RWPE2 (cell line): ENCODE data around the gene RAPSN.

Source experiments
- ATAC-seq: fragments of 200-7000 bp; cut with Tn5 transposase; 3 replicates; pipeline ENCODE4 v1.9.1; 2021; ENCODE audit warnings: low read depth
- DNase-seq: peaks from one replicate; pipeline ENCODE4 v3.0.0-alpha.2; 2020; ENCODE audit warnings: low spot score
- H3K27ac ChIP-seq: fragments of 450-650 bp; 2 replicates; pipeline ENCODE4 v1.5.1; 2017; ENCODE audit warnings: mild to moderate bottlenecking; ENCODE audit not compliant: poor library complexity, severe bottlenecking
- H3K27me3 ChIP-seq: fragments of 250-450 bp; sonication (Bioruptor Pico); 2 replicates; pipeline ENCODE4 v1.5.1; 2021; ENCODE audit warnings: mild to moderate bottlenecking, moderate library complexity; ENCODE audit not compliant: insufficient read depth, poor library complexity, severe bottlenecking
- H3K36me3 ChIP-seq: fragments of 250-450 bp; sonication (Bioruptor Pico); 2 replicates; pipeline ENCODE4 v1.5.1; 2020; ENCODE audit warnings: low read depth, mild to moderate bottlenecking, moderate library complexity
- H3K4me1 ChIP-seq: fragments of 250-450 bp; sonication (Bioruptor Pico); 2 replicates; pipeline ENCODE4 v1.5.1; 2021; ENCODE audit warnings: mild to moderate bottlenecking, moderate library complexity; ENCODE audit not compliant: insufficient read depth, poor library complexity, severe bottlenecking
- H3K4me3 ChIP-seq: fragments of 250-450 bp; sonication (Bioruptor Pico); 2 replicates; pipeline ENCODE4 v1.5.1; 2021; ENCODE audit warnings: mild to moderate bottlenecking, moderate library complexity; ENCODE audit not compliant: severe bottlenecking
- H3K9me3 ChIP-seq: fragments of 250-450 bp; sonication (Bioruptor Pico); 2 replicates; pipeline ENCODE4 v1.5.1; 2021; ENCODE audit warnings: mild to moderate bottlenecking, moderate library complexity; ENCODE audit not compliant: severe bottlenecking
- CTCF ChIP-seq: fragments of 450-650 bp; IDR thresholded peaks from one replicate; pipeline ENCODE4 v1.5.1; 2017; ENCODE audit warnings: mild to moderate bottlenecking, moderate library complexity; ENCODE audit not compliant: poor library complexity, severe bottlenecking

Gene RAPSN

GRCh38 chr11:47426062-47426956, 22.6 kb downstream of the RAPSN start, which contains the start of gene PSMC3:
PSMC3 (minus strand) TSS chr11:47426439; CDS start chr11:47426279, 160 bp downstream.
- Histone ChIP-seq H3K36me3 (peaks cover 42% of the 10 kb centered on the region), H3K9me3 (no peaks in the 10 kb centered on the region), H3K27me3 (no peaks in the 10 kb centered on the region), H3K4me3 (peak within 1 kb of the TSS; percentile 72), H3K27ac (peak within 1 kb of the TSS; percentile 56), H3K4me1 (peaks cover 5% of the 10 kb centered on the region)
- DNase-seq (peak; percentile 98), ATAC-seq (peak; percentile 91)
- no peak for TF ChIP-seq CTCF

- DNase-seq, result no peak
- Histone ChIP-seq H3K9me3 (no peaks in the 10 kb centered on the region), H3K4me3 (peak overlapping the region; percentile 72), H3K27me3 (no peaks in the 10 kb centered on the region), H3K36me3 (peaks cover 45% of the 10 kb centered on the region), H3K4me1 (peaks cover 5% of the 10 kb centered on the region), H3K27ac (peak overlapping the region; percentile 56)
- no peak for ATAC-seq
- no peak for TF ChIP-seq CTCF
Measured at GRCh38 chr11:47425611-47426010, 23.3 kb downstream of the RAPSN start.

- peaks cover 74% of the 10 kb centered on the region for H3K36me3 ChIP-seq
- no peak for ATAC-seq
- no peak for DNase-seq
Measured at GRCh38 chr11:47418454-47419259, 30.3 kb downstream of the RAPSN start.

GRCh38 chr11:47417712-47418111, 31.2 kb downstream of the RAPSN start:
- no peaks in the 10 kb centered on the region for H3K27me3 ChIP-seq
- DNase-seq (no peak), ATAC-seq (no peak)
- H3K4me3 ChIP-seq, result no peak overlapping the region
- H3K27ac ChIP-seq, result peak overlapping the region; percentile 87
- TF ChIP-seq CTCF, result no peak
- H3K36me3 ChIP-seq, result peaks cover 70% of the 10 kb centered on the region
- H3K9me3 ChIP-seq, result no peaks in the 10 kb centered on the region
- peaks cover 9% of the 10 kb centered on the region for H3K4me1 ChIP-seq

More at GRCh38 chr11:47418454-47419259, 30.3 kb downstream of the RAPSN start:
- no peaks in the 10 kb centered on the region for H3K9me3 ChIP-seq
- H3K4me1 ChIP-seq, result peaks cover 9% of the 10 kb centered on the region
- H3K4me3 ChIP-seq, result no peak overlapping the region
- no peaks in the 10 kb centered on the region for H3K27me3 ChIP-seq
- TF ChIP-seq CTCF, result no peak
- H3K27ac ChIP-seq, result no peak overlapping the region
